Body of pancreas (tissue), 4 donors: Measurements from ENCODE around the gene BLOC1S6. TPM values are rescaled to one million over a fixed set of nuclear protein-coding genes. Genes with fewer than 3 reads are reported as not detected.

Experiments
- ATAC-seq: fragments of 150-250 bp; one replicate; pipeline ENCODE4 v1.9.1; 2016
- DNase-seq, 4 donors: peaks; one replicate each; pipeline ENCODE4 v3.0.0-alpha.2; 2019
- H3K27ac ChIP-seq, 4 donors: fragments of 200-600 bp; sonication (generic); 1 replicate in 3 of 4; 2 replicates in 1 of 4; pipeline versions ENCODE4 v1.5.1 to v1.6.1; 2016 to 2019; ENCODE audit warnings: mild to moderate bottlenecking in 1 of 4, mixed read lengths in 1 of 4, moderate library complexity in 1 of 4
- H3K27me3 ChIP-seq, 2 donors: fragments of 200-600 bp; sonication (generic); one replicate each; pipeline ENCODE4 v1.6.0; 2016; ENCODE audit warnings: mild to moderate bottlenecking in 1 of 2
- H3K36me3 ChIP-seq, 2 donors: fragments of 200-600 bp; sonication (generic); replicated peaks in 1 of 2; 2 replicates each; pipeline ENCODE4 v1.5.1; 2016; ENCODE audit warnings: low read depth in 2 of 2; ENCODE audit not compliant: insufficient read depth in 1 of 2
- H3K4me1 ChIP-seq: fragments of 200-600 bp; sonication (generic); one replicate; pipeline ENCODE4 v1.6.0; 2016
- H3K4me3 ChIP-seq, 2 donors: fragments of 200-600 bp; sonication (generic); 1 replicate in 1 of 2; 2 replicates in 1 of 2; pipeline ENCODE4 v1.5.1; 2016 to 2019
- H3K9me3 ChIP-seq, 3 donors: fragments of 200-600 bp; sonication (generic); 1 replicate in 2 of 3; 2 replicates in 1 of 3; pipeline ENCODE4 v1.5.1; 2016
- POLR2A ChIP-seq, 3 donors: fragments of 450-650 bp; IDR thresholded peaks; one replicate each; pipeline ENCODE4 v1.6.1; 2016; ENCODE audit warnings: antibody characterized with exemption in 3 of 3, mild to moderate bottlenecking in 2 of 3
- WGBS, 2 donors: methylation state at CpG; one replicate each; pipeline ENCODE4 v1.1.5; 2017; 5-methylcytosine and 5-hydroxymethylcytosine counted together
- intact Hi-C: fragments of 100-400 bp; cut with DNase I; formaldehyde crosslinking; loops from one replicate; pipeline ENCODE4 v1.15.1; 2023
- total RNA-seq, 2 donors: library from RNA; depleted of rRNA; stranded (reverse); fragments of >200 nt; gene quantifications; one replicate each; pipeline ENCODE4 v1.1.0, GENCODE V29; 2016
- TF ChIP-seq, protein P1 (sequence below), 7 experiments: fragments of 450-650 bp in 4 of 7; fragments of 200-600 bp in 3 of 7; sonication (generic) in 3 of 7; IDR thresholded peaks; one replicate each; pipeline ENCODE4 v1.5.1; 2016 to 2019; ENCODE audit warnings: antibody characterized with exemption in 7 of 7

The BLOC1S6 gene
- total RNA-seq, 2 donors from 2014 or later = 18.5 to 34.0 TPM

DNA sequence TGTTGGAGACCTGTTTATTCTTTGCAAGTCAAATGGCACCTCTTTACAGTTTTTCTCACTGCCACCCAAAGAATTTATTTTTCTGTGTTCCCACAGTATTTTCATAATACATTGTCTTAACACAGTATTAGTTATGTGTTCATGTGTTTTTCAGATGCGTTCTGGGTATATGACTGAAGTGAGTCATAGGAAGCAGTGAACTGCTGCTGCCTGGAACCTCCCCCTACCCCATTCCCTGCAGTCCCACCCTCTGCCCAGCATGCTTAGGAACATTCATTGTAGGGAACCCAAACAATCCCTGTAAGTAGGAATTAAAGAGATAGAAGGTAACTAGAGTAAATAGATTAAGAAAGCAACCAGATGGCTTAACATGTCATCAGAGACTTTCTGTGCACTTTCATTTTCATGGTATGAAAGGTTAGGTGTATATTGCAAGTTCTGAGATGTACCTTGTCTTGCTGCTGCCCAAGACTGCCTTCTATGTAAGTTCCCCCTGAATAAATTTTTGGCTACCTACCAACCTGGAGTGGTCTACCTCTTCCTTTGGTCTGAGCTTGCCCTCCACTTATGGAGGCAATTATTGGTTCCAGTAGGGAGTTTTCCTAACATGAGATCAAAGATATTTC lies 25.7 kb downstream of the BLOC1S6 start:
- ATAC-seq = no peak
- Histone ChIP-seq H3K27me3 (no peaks in the 10 kb centered on the region), H3K36me3 (peaks cover 0 to 1% of the 10 kb centered on the region in 2 donors), H3K27ac (no peak overlapping the region), H3K4me3 (no peak overlapping the region), H3K9me3 (no peaks in the 10 kb centered on the region), H3K4me1 (no peaks in the 10 kb centered on the region)
- DNase-seq = no peak
- TF ChIP-seq POLR2A (IDR thresholded peaks at IDR 0.05) = no peak
- TF ChIP-seq, protein P1, sequence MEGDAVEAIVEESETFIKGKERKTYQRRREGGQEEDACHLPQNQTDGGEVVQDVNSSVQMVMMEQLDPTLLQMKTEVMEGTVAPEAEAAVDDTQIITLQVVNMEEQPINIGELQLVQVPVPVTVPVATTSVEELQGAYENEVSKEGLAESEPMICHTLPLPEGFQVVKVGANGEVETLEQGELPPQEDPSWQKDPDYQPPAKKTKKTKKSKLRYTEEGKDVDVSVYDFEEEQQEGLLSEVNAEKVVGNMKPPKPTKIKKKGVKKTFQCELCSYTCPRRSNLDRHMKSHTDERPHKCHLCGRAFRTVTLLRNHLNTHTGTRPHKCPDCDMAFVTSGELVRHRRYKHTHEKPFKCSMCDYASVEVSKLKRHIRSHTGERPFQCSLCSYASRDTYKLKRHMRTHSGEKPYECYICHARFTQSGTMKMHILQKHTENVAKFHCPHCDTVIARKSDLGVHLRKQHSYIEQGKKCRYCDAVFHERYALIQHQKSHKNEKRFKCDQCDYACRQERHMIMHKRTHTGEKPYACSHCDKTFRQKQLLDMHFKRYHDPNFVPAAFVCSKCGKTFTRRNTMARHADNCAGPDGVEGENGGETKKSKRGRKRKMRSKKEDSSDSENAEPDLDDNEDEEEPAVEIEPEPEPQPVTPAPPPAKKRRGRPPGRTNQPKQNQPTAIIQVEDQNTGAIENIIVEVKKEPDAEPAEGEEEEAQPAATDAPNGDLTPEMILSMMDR (IDR thresholded peaks at IDR 0.05) = no peak
- whole genome bisulfite sequencing, 2 donors = 70 to 71% methylated on average over 1 of the region's 1 CpG
- intact Hi-C loops = loop anchor here (10.0 kb wide), 2 partner anchors 148 to 188 kb away; no protein-coding TSS in a partner anchor

- no peaks in the 10 kb centered on the region for H3K36me3 ChIP-seq
- intact Hi-C loops = loop anchor here (10.0 kb wide), 2 partner anchors 152 to 192 kb away; no protein-coding TSS in a partner anchor
Measured at GRCh38 chr15:45616901-45617323, 29.7 kb downstream of the BLOC1S6 start.

GRCh38 chr15:45618813-45619212 lies 31.6 kb downstream of the BLOC1S6 start:
- intact Hi-C loops = loop anchor here (10.0 kb wide), 2 partner anchors 154 to 194 kb away; no protein-coding TSS in a partner anchor

More at GRCh38 chr15:45616901-45617323, 29.7 kb downstream of the BLOC1S6 start:
- Histone ChIP-seq H3K27me3 (no peaks in the 10 kb centered on the region), H3K4me1 (no peaks in the 10 kb centered on the region), H3K9me3 (no peaks in the 10 kb centered on the region), H3K4me3 (no peak overlapping the region), H3K27ac (no peak overlapping the region)
- WGBS, 2 donors = 81 to 100% methylated on average over 1 to 3 of the region's 3 CpGs
- DNase-seq (no peak), ATAC-seq (no peak)
- no peak for TF ChIP-seq POLR2A (IDR thresholded peaks at IDR 0.05)
- TF ChIP-seq, protein P1 (IDR thresholded peaks at IDR 0.05) = no peak

DNA sequence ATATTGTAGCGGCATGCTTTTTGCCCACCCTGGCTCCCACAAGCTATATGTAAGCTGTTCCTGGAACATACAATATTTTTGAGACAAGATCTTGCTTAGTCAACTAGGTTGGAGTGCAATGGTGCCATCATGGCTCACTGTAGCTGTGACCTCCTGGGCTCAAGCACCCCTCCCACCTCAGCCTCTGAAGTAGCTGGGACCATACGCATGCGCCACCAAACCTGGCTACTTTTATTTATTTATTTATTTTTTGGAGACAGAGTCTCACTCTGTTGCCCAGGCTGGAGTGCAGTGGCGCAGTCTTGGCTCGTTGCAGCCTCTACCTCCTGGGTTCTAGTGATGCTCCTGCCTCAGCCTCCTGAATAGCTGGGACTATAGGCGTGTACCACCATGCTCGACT lies 41.0 kb downstream of the BLOC1S6 start:
- TF ChIP-seq, protein P1 (IDR thresholded peaks at IDR 0.05) = no peak
- TF ChIP-seq POLR2A (IDR thresholded peaks at IDR 0.05) = no peak
- WGBS, 2 donors = 84 to 90% methylated on average over 7 of the region's 7 CpGs
- Histone ChIP-seq H3K9me3 (no peaks in the 10 kb centered on the region), H3K4me3 (no peak overlapping the region), H3K27ac (no peak overlapping the region), H3K36me3 (no peaks in the 10 kb centered on the region), H3K4me1 (no peaks in the 10 kb centered on the region), H3K27me3 (no peaks in the 10 kb centered on the region)
- ATAC-seq = no peak
- intact Hi-C loops = no loop called here
- no peak for DNase-seq

More at GRCh38 chr15:45618813-45619212, 31.6 kb downstream of the BLOC1S6 start:
- ATAC-seq (no peak), DNase-seq (no peak)
- Histone ChIP-seq H3K27ac (no peak overlapping the region), H3K27me3 (no peaks in the 10 kb centered on the region), H3K4me1 (no peaks in the 10 kb centered on the region), H3K36me3 (no peaks in the 10 kb centered on the region), H3K9me3 (no peaks in the 10 kb centered on the region), H3K4me3 (no peak overlapping the region)
- no peak for TF ChIP-seq POLR2A (IDR thresholded peaks at IDR 0.05)
- TF ChIP-seq, protein P1 (IDR thresholded peaks at IDR 0.05) = no peak
- WGBS, 2 donors = 82 to 89% methylated on average over 5 of the region's 5 CpGs
